ENCODE results near the gene TRIM8.

- TF ChIP-seq CTCF (IDR thresholded peaks at IDR 0.05; ENCODE audit: insufficient read depth, low read length) (no peak), SPI1 (IDR thresholded peaks at IDR 0.05; ENCODE audit: borderline replicate concordance, low read depth) (no peak)
Measured at GRCh38 chr10:102616066-102616770, 28.1 kb upstream of the TRIM8 start.

Data from HL-60 (cell line).